GM12874 (cell line): ENCODE results near the gene UGT1A3.

Experiments used
- CTCF ChIP-seq: IDR thresholded peaks from 2 replicates; pipeline ENCODE4 v1.5.1; 2011; ENCODE audit warnings: low read depth, mild to moderate bottlenecking, control low read depth, low read length, moderate library complexity; ENCODE audit not compliant: insufficient read depth

The UGT1A3 gene

GRCh38 chr2:233791151-233791882, 62.5 kb downstream of the UGT1A3 start:
- no peak for TF ChIP-seq CTCF

GRCh38 chr2:233791883-233792329, 63.1 kb downstream of the UGT1A3 start:
- TF ChIP-seq CTCF: no peak

- TF ChIP-seq CTCF: no peak
Measured at GRCh38 chr2:233792720-233793119, 63.9 kb downstream of the UGT1A3 start.

- TF ChIP-seq CTCF: no peak
Measured at GRCh38 chr2:233793465-233794127, 64.8 kb downstream of the UGT1A3 start.

GRCh38 chr2:233794128-233794658, 65.4 kb downstream of the UGT1A3 start:
- no peak for TF ChIP-seq CTCF

GRCh38 chr2:233795735-233796171, 66.9 kb downstream of the UGT1A3 start:
- no peak for TF ChIP-seq CTCF

GRCh38 chr2:233796254-233796653, 67.4 kb downstream of the UGT1A3 start:
- no peak for TF ChIP-seq CTCF
